ENCODE measurements around the gene KHDRBS2.
A peak's percentile ranks its signal among the peaks of the same experiment; 100 is the strongest.

KHDRBS2 gene

DNA sequence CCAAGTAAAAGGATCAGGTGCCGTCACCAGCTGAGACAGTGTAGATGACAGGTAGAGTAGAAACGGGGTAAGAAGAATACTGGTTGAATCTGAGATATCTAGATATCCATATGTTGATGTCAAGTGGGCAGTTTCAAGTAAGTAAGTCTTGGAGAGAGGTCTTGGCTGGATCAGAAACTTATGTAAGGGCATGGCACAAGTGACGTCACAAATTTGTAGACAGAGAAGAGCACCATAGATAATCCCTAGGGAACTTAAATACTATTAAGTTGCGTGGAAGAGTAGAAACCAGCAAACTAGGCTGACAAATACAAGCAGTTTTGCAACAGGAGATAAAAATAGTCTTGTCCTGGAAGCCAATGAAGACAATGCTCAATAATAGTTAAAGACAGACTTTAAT lies 123.2 kb downstream of the KHDRBS2 start:
- ChIA-PET CTCF (no interaction called here), POLR2A (ENCODE audit: low non-redundant PET) (no interaction called here)
- no peak overlapping the region for H3K27ac ChIP-seq
- TF ChIP-seq, protein P1, sequence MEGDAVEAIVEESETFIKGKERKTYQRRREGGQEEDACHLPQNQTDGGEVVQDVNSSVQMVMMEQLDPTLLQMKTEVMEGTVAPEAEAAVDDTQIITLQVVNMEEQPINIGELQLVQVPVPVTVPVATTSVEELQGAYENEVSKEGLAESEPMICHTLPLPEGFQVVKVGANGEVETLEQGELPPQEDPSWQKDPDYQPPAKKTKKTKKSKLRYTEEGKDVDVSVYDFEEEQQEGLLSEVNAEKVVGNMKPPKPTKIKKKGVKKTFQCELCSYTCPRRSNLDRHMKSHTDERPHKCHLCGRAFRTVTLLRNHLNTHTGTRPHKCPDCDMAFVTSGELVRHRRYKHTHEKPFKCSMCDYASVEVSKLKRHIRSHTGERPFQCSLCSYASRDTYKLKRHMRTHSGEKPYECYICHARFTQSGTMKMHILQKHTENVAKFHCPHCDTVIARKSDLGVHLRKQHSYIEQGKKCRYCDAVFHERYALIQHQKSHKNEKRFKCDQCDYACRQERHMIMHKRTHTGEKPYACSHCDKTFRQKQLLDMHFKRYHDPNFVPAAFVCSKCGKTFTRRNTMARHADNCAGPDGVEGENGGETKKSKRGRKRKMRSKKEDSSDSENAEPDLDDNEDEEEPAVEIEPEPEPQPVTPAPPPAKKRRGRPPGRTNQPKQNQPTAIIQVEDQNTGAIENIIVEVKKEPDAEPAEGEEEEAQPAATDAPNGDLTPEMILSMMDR (conservative IDR thresholded peaks at IDR 0.05; ENCODE audit: low read depth): no peak
- no peak for DNase-seq (ENCODE audit: low spot score)

DNA sequence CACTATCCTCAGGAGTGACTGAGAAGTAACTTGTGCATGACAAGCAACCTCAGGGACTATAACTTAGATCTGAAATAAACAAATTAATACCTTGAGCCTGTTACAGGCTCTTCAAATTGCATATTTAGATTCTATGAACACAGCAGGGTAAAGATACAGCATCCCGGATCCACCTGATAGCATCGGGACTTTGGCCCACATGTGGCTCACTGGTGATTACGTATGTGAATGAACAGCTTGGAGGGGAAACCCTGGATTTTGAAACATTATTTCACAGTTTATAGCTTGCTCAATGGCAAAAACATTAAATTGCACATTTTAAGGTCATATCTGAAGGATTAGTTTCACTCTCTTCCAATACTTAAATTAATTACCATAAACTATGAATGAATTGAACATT lies 133.2 kb downstream of the KHDRBS2 start:
- POLR2A ChIA-PET (ENCODE audit: low non-redundant PET): no interaction called here
- no peak overlapping the region for H3K27ac ChIP-seq
- DNase-seq (ENCODE audit: low spot score): no peak
- TF ChIP-seq, protein P1 (conservative IDR thresholded peaks at IDR 0.05; ENCODE audit: low read depth): no peak
- CTCF ChIA-PET: no interaction called here

DNA sequence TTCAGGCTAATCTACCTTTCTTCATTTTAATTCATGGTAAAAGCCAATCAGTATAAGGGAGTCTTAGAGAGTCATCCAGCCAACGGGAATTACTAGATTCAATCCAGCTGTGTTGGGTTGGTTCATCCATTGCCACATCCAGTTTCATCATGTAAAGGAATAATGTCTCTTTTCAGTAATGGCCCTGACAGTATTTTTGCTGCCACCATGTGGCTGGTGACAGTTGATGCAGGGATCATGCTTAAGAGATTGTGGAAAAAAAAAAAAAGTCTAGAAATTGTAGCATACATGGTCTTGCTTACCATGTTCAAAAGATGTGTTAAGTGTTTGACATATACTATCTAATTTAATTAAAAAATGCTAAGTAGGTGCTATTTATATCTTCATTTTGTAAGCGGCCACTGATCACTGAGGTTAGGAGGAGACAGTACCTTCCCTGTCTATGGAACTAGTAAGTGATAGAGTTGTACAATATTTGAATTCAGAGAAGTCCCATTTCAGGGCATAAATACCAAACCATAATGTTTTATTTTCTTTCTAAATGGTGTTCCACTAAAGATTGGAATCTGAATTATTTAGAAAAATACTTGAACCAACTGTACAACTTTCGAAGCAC lies 135.9 kb downstream of the KHDRBS2 start:
- TF ChIP-seq, protein P1 (conservative IDR thresholded peaks at IDR 0.05; ENCODE audit: low read depth): peak; percentile 70
- ChIA-PET CTCF (interaction anchor here (0.7 kb wide), 1 partner anchor 938 kb away, joined by 3 read pairs; no protein-coding TSS in a partner anchor), POLR2A (ENCODE audit: low non-redundant PET) (no interaction called here)
- peak; percentile 30 for DNase-seq (ENCODE audit: low spot score)
- no peak overlapping the region for H3K27ac ChIP-seq

DNA sequence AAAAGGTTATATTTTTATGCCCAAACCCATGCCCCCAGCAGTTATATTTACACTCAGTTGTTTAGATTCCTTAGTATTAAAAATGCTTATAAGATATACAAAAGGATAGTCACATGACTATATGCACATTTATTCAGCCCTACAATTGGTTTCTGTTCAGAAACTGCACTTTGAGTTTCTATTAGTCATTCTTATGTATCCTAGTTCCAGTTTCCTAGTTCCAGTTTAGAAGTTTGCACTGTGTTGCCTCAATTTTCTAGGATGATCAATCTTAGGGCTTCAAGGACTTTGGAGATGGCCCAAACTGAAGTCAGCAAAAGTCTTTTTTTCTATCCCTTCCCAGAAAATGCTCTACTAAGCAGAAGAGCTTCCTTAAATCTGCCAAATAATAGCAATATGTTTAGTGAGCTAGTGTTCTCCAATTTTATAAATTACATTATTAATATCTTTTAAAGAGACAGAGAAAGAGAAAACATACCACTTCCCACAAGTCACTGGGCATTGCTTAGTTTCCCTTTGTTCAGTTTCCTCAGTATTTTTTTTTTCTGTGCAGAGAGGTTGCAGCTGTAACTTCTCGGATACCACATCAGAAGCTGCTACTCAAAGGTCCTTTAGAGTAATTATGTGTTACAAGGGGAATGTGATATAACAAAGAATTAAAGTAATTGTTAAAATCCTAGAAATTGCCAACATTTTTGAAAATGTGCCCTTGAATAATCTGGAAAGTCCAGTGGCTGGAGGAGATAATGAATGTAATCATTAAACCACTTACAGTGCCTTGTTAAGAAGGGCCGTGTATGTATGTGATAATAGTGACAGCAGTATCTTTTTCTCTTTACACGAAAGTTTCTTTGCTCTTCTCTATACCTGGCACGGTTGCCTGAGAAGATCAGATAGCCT lies 138.8 kb downstream of the KHDRBS2 start:
- no peak overlapping the region for H3K27ac ChIP-seq
- POLR2A ChIA-PET (ENCODE audit: low non-redundant PET): no interaction called here
- CTCF ChIA-PET: no interaction called here
- TF ChIP-seq, protein P1 (conservative IDR thresholded peaks at IDR 0.05; ENCODE audit: low read depth): no peak
- DNase-seq (ENCODE audit: low spot score): no peak

DNA sequence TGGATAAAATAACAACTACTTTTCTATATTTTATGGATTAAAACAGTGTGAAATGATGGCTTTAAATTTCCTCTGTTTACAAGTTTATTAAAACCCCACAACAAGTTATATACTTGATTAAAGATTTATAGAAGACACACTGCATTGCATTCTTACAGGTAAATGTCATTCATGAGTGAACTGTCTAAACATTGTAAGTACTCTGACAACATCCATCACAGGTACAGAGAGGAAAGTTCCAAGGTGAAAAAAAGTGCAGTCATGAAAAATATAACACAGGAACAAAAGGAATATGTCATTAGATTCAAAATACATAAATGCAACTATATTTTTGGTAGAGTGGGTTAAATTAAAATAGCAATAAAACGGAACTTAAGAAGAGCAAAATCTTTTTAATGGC lies 156.9 kb downstream of the KHDRBS2 start:
- DNase-seq (ENCODE audit: low spot score): no peak
- no peak overlapping the region for H3K27ac ChIP-seq
- TF ChIP-seq, protein P1 (conservative IDR thresholded peaks at IDR 0.05; ENCODE audit: low read depth): no peak
- CTCF ChIA-PET: no interaction called here
- POLR2A ChIA-PET (ENCODE audit: low non-redundant PET): no interaction called here

DNA sequence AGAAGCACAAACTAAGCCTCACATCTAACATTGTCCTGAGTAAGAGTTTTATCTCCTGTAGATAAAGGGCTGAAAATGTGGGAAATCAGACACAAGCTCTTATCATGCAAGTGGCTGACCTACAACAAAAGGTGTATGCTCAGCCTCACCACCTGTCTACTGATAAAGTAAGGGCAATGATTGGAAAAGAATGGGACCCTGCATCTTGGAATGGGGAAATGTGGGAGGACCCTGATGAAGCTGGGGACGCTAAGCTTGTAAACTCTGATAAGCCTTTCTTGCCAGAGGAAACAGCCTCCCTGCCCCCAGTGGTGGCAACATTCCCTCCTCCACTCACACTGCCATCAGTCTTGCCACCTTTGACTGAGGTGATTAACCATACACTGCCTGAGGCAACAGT lies 166.6 kb downstream of the KHDRBS2 start:
- TF ChIP-seq, protein P1 (conservative IDR thresholded peaks at IDR 0.05; ENCODE audit: low read depth): no peak
- ChIA-PET POLR2A (ENCODE audit: low non-redundant PET) (no interaction called here), CTCF (no interaction called here)
- no peak for DNase-seq (ENCODE audit: low spot score)
- H3K27ac ChIP-seq: no peak overlapping the region

All from RWPE1 (cell line).